ENCODE measurements around the gene ATP10A.

DNA sequence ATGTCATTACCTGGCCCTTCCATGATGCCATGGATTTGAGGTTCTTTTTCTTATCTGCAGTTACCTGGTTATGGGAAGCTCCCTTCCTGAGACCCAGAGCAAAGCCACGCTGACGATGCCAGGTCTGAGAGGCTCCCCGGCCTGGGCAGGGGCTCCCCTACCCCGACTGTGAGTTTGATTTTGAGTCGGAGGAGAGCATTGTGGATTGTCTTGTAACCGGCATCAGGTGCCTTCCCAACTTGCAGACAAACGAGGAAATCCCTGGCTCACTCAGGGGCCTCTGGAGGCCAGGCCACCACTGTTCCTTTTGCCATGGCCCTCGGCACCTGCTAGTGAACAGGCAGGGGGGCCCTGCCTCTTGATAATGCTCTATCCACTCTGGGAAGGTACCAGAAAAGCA lies 151.4 kb downstream of the ATP10A start:
- TF ChIP-seq, protein P1, sequence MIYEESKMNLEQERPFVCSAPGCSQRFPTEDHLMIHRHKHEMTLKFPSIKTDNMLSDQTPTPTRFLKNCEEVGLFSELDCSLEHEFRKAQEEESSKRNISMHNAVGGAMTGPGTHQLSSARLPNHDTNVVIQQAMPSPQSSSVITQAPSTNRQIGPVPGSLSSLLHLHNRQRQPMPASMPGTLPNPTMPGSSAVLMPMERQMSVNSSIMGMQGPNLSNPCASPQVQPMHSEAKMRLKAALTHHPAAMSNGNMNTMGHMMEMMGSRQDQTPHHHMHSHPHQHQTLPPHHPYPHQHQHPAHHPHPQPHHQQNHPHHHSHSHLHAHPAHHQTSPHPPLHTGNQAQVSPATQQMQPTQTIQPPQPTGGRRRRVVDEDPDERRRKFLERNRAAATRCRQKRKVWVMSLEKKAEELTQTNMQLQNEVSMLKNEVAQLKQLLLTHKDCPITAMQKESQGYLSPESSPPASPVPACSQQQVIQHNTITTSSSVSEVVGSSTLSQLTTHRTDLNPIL (CRISPR knock-in tag; IDR thresholded peaks at IDR 0.05; ENCODE audit: low read depth) = no peak
- TF ChIP-seq ZNF565 (CRISPR knock-in tag; conservative IDR thresholded peaks at IDR 0.05; ENCODE audit: low read depth) (no peak), BACH2 (CRISPR knock-in tag; IDR thresholded peaks at IDR 0.05; ENCODE audit: borderline replicate concordance) (no peak), ZNF70 (CRISPR knock-in tag; IDR thresholded peaks at IDR 0.05) (no peak)
- TF ChIP-seq, protein P2, sequence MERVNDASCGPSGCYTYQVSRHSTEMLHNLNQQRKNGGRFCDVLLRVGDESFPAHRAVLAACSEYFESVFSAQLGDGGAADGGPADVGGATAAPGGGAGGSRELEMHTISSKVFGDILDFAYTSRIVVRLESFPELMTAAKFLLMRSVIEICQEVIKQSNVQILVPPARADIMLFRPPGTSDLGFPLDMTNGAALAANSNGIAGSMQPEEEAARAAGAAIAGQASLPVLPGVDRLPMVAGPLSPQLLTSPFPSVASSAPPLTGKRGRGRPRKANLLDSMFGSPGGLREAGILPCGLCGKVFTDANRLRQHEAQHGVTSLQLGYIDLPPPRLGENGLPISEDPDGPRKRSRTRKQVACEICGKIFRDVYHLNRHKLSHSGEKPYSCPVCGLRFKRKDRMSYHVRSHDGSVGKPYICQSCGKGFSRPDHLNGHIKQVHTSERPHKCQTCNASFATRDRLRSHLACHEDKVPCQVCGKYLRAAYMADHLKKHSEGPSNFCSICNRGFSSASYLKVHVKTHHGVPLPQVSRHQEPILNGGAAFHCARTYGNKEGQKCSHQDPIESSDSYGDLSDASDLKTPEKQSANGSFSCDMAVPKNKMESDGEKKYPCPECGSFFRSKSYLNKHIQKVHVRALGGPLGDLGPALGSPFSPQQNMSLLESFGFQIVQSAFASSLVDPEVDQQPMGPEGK (CRISPR knock-in tag; IDR thresholded peaks at IDR 0.05; ENCODE audit: borderline replicate concordance) = no peak
